Mesothelial cell of epicardium (in vitro differentiated cells): ENCODE results near the gene GNRHR. TPM values are rescaled to one million over a fixed set of nuclear protein-coding genes. Genes with fewer than 3 reads are reported as not detected.

Experiments
- DNase-seq, 2 experiments: peaks; one replicate each; pipeline ENCODE4 v3.0.0; 2021; ENCODE audit warnings: low spot score in 2 of 2; ENCODE audit not compliant: unreplicated experiment in 2 of 2
- H3K27ac Mint-ChIP-seq: 2 replicates; pipeline ENCODE4 v1.8.0; 2021; ENCODE audit warnings: mixed read lengths
- H3K27me3 Mint-ChIP-seq: 2 replicates; pipeline ENCODE4 v1.8.0; 2021; ENCODE audit warnings: low read depth, mixed read lengths
- H3K36me3 Mint-ChIP-seq: 2 replicates; pipeline ENCODE4 v1.8.0; 2021; ENCODE audit warnings: mixed read lengths
- H3K4me1 Mint-ChIP-seq: 2 replicates; pipeline ENCODE4 v1.8.0; 2021; ENCODE audit warnings: mixed read lengths
- H3K4me3 Mint-ChIP-seq: 2 replicates; pipeline ENCODE4 v1.8.0; 2021; ENCODE audit warnings: mild to moderate bottlenecking, moderate library complexity, mixed read lengths
- H3K9me3 Mint-ChIP-seq: 2 replicates; pipeline ENCODE4 v1.8.0; 2021; ENCODE audit warnings: mixed read lengths
- CTCF ChIP-seq: fragments of 200-600 bp; sonication (generic); IDR thresholded peaks from one replicate; pipeline ENCODE4 v1.5.0; 2021; ENCODE audit warnings: antibody characterized with exemption; ENCODE audit not compliant: unreplicated experiment
- total RNA-seq: library from RNA; stranded (reverse); gene quantifications from 3 replicates; pipeline ENCODE4 v1.2.1, GENCODE V29; 2021

GNRHR gene
- total RNA-seq, 1 donor from 2014 or later: not detected

- peak overlapping the region; percentile 96 for H3K4me3 Mint-ChIP-seq
- no peaks in the 10 kb centered on the region for H3K27me3 Mint-ChIP-seq
- peaks cover 5% of the 10 kb centered on the region for H3K36me3 Mint-ChIP-seq
- no peak for TF ChIP-seq CTCF
- DNase-seq: no peak
- peaks cover 32% of the 10 kb centered on the region for H3K4me1 Mint-ChIP-seq
- H3K9me3 Mint-ChIP-seq: no peaks in the 10 kb centered on the region
- peak overlapping the region; percentile 98 for H3K27ac Mint-ChIP-seq
Observed at GRCh38 chr4:67699603-67700002, 54.6 kb downstream of the GNRHR start.

GRCh38 chr4:67697860-67698687 is 56.1 kb downstream of the GNRHR start:
- DNase-seq: no peak
- no peak for TF ChIP-seq CTCF
- no peaks in the 10 kb centered on the region for H3K27me3 Mint-ChIP-seq
- H3K9me3 Mint-ChIP-seq: peaks cover under 1% of the 10 kb centered on the region
- H3K4me3 Mint-ChIP-seq: no peak overlapping the region
- H3K27ac Mint-ChIP-seq: peak overlapping the region; percentile 15
- peaks cover 10% of the 10 kb centered on the region for H3K36me3 Mint-ChIP-seq
- H3K4me1 Mint-ChIP-seq: peaks cover 32% of the 10 kb centered on the region

GRCh38 chr4:67696061-67696460 is 58.1 kb downstream of the GNRHR start:
- H3K4me1 Mint-ChIP-seq: peaks cover 22% of the 10 kb centered on the region
- peaks cover 29% of the 10 kb centered on the region for H3K36me3 Mint-ChIP-seq
- no peak overlapping the region for H3K27ac Mint-ChIP-seq
- no peak for DNase-seq
- peaks cover 10% of the 10 kb centered on the region for H3K9me3 Mint-ChIP-seq
- no peak for TF ChIP-seq CTCF
- no peak overlapping the region for H3K4me3 Mint-ChIP-seq
- no peaks in the 10 kb centered on the region for H3K27me3 Mint-ChIP-seq

GRCh38 chr4:67694662-67695061 is 59.5 kb downstream of the GNRHR start:
- peaks cover 10% of the 10 kb centered on the region for H3K9me3 Mint-ChIP-seq
- no peak overlapping the region for H3K27ac Mint-ChIP-seq
- peaks cover 15% of the 10 kb centered on the region for H3K4me1 Mint-ChIP-seq
- H3K36me3 Mint-ChIP-seq: peaks cover 32% of the 10 kb centered on the region
- H3K27me3 Mint-ChIP-seq: no peaks in the 10 kb centered on the region
- TF ChIP-seq CTCF: no peak
- H3K4me3 Mint-ChIP-seq: no peak overlapping the region
- DNase-seq: no peak

GRCh38 chr4:67691328-67691727 is 62.9 kb downstream of the GNRHR start:
- Mint-ChIP-seq H3K4me1 (peaks cover 2% of the 10 kb centered on the region), H3K27ac (no peak overlapping the region), H3K36me3 (peaks cover 33% of the 10 kb centered on the region), H3K27me3 (no peaks in the 10 kb centered on the region), H3K9me3 (peaks cover 10% of the 10 kb centered on the region), H3K4me3 (no peak overlapping the region)
- no peak for TF ChIP-seq CTCF
- no peak for DNase-seq

Other genes with a start within 250 kb of the GNRHR start
- 26.9 to 28.4 TPM (median 27.6 TPM) in 3 replicates for gene CENPC, start 208.9 kb downstream of the GNRHR start, total RNA-seq
- not detected in 3 replicates for gene STAP1, start 195.7 kb downstream of the GNRHR start, total RNA-seq
- 81.1 to 88.6 TPM (median 82.3 TPM) in 3 replicates for gene UBA6, start 53.2 kb downstream of the GNRHR start, total RNA-seq
- not detected in 3 replicates for gene TMPRSS11D, start 129.6 kb upstream of the GNRHR start, total RNA-seq
- gene TMPRSS11A, start 209.1 kb upstream of the GNRHR start, total RNA-seq: 1.6 to 1.8 TPM (median 1.8 TPM) in 3 replicates